ENCODE data around the gene NTM.

Gene NTM

GRCh38 chr11:131734871-131735270 is 364.5 kb downstream of the NTM start:
- DNase-seq (ENCODE audit: low read depth) = no peak

- no peak for DNase-seq (ENCODE audit: low read depth)
Observed at GRCh38 chr11:131737357-131737756, 366.9 kb downstream of the NTM start.

DNA sequence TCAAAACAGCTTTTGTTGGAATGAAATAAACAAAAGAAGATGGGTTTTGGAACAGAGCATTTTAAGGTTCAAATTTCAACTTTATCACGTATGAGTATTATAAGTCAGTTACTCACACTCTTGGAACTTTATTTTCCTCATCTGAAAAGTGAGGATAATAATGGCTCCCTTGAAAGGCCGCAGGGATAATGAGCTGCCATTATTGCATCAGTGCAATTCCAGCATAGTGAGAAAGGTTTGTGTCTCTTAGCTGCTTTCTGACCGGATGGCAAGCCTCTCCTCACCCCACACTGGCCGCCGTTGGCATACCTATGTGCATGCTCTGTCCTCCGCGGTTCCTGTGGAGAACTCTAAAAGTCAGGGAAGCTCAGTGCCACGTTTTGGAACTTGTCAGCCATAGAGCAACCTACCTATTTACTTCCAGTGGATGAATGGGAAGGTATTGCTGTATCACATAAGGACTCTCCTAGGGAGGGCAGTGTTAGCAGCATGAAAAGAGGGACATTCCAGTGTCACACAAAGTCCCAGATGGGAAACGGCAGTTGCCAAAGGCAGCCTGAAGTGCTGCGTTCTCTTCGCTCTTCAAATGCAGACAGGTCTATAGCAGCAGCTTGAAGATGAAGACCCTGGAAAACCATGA is 368.9 kb downstream of the NTM start:
- no peak for DNase-seq (ENCODE audit: low read depth)

- DNase-seq (ENCODE audit: low read depth) = no peak
Observed at GRCh38 chr11:131744847-131745246, 374.4 kb downstream of the NTM start.

DNA sequence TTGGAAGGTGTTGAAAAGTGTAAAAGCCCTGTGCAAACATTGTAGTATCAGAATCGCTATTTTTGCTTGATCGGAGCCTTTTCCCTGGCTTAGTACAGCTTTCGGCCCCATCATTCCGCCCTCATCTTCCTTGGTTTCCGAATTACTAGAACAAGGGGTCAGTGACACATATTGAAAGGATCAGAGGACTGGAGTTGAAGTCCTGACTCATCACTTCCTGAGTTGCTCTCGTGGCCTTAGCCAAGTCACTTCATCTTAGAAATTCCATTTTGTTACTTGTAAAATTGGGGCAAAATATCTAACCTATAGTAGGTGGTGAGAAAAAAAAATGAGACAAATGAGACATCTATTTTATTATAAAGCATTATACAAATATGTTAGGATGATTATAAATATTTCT is 375.0 kb downstream of the NTM start:
- DNase-seq (ENCODE audit: low read depth) = no peak

DNA sequence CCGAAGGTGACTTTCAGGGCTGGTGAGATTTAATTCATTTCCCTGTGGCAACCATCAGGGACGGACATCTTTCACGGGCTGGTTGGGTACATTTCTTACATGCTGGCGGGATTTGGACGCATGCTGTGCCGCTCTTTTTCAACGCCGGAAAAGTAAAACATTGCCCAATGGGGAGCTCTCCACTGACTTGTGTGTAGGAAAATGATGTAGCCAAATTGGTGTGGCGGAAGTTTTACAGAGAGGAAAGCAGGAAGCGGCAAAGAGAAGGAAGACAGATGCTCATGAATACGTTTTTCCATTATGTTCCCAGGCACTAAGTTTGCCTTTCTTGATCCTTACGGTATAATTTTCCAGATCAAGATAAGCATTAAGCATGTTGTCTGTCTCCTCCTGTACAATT is 375.8 kb downstream of the NTM start:
- no peak for DNase-seq (ENCODE audit: low read depth)

- DNase-seq (ENCODE audit: low read depth) = peak; percentile 40
Observed at GRCh38 chr11:131748151-131749050, 378.0 kb downstream of the NTM start.

DNA sequence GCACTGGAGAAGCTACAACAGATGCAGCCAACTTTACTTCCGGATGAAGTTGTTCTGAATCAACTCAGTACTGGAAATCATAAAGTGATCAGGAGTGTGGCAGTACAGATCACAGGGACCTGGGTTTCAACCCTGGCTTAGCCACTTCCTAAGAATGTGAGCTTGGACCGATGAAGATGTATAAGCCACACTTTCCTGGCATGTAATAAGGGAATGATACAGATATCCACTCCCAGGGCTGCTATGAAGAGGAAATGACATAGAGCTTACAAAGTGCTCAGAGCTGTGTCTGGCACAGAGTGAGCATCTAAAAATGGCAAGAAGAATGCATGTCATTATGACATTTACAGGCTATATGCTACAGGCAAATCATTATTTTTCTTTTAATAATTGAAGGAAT is 378.7 kb downstream of the NTM start:
- no peak for DNase-seq (ENCODE audit: low read depth)

- no peak for DNase-seq (ENCODE audit: low read depth)
Observed at GRCh38 chr11:131750152-131750551, 379.7 kb downstream of the NTM start.

- DNase-seq (ENCODE audit: low read depth) = no peak
Observed at GRCh38 chr11:131750692-131751091, 380.3 kb downstream of the NTM start.

DNA sequence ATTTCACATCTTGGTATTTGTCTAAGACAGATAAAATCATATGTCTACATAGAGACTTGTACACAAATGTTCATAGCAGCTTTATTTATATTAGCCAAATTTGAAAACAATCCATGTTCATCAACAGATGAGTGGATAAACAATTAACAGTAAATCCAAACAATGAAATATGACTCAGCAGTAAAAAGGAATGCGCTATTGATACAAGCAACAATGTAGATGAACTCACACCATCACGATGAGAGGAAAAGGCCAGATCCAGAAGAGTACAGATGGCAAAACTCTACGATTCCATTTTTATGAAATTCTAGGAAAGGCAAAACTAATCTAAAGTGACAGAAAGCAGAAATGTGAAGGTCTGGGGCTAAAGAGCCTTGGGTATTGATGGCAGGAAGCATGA is 384.3 kb downstream of the NTM start:
- no peak for DNase-seq (ENCODE audit: low read depth)

- DNase-seq (ENCODE audit: low read depth) = no peak
Observed at GRCh38 chr11:131756479-131757110, 386.2 kb downstream of the NTM start.

GRCh38 chr11:131758726-131759125 is 388.3 kb downstream of the NTM start:
- no peak for DNase-seq (ENCODE audit: low read depth)

DNA sequence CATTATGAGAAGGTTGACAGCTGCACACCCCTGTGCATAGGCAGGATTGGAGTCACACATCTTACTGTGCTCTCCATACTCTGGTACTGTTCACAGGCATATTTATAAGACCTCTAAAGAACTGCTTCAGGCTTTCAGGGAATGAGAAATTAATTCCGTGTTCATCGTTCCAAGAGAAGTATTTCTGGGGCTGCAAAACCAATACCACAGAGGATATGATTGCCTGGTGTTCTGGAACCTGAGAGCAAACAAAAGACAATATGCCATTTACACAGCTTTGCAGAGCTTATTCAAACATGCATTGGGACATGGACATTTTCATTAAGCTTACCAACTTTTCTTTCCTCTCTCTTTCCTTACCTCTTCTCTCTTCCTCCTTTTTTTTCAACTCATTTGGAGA is 388.7 kb downstream of the NTM start:
- no peak for DNase-seq (ENCODE audit: low read depth)

DNA sequence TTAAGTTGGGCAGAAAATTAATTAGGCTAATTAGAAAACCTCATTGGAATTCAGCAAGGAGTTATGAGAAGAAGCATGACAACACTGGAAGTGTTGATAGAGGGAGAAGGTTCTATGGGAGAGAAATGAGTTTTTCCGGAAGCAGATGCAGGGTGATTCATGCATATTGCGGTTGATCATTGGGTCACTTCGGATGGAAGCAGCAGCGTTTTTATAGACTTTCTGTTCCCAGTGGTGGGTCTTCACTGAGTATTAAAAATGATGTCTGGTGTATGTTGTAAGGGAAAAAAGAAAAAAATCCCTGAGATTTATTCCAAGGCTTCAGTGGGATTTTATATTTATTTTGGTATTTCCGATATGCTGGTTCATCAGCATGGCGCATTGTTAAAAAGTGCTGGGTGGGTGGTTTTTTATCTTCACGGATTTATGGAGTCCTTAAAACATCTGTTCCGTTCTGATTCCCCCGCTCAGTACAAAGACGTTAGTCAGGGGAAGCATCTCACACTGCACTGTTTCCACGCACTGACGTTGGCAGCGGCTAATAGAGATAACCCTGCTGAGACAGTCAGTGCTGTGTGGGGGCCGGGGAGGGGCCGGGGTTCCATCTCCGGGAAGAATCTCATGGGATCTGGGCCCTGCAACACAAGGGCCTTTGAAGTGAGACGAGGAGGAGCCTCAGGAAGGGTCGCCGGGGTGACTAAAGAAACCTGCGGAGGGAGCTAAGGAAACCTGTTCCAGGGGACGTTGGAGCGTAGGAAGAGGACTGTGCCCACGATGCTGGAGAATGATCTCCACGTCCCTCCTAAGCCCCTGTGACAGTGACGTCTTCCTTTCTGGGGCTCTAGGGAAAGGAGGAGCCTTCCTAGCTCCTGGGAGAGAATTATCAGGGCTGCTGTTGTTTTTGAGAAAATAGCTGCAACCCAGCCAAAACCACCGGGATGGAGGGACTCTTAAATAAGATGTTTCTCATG is 390.0 kb downstream of the NTM start:
- DNase-seq (ENCODE audit: low read depth) = no peak

DNA sequence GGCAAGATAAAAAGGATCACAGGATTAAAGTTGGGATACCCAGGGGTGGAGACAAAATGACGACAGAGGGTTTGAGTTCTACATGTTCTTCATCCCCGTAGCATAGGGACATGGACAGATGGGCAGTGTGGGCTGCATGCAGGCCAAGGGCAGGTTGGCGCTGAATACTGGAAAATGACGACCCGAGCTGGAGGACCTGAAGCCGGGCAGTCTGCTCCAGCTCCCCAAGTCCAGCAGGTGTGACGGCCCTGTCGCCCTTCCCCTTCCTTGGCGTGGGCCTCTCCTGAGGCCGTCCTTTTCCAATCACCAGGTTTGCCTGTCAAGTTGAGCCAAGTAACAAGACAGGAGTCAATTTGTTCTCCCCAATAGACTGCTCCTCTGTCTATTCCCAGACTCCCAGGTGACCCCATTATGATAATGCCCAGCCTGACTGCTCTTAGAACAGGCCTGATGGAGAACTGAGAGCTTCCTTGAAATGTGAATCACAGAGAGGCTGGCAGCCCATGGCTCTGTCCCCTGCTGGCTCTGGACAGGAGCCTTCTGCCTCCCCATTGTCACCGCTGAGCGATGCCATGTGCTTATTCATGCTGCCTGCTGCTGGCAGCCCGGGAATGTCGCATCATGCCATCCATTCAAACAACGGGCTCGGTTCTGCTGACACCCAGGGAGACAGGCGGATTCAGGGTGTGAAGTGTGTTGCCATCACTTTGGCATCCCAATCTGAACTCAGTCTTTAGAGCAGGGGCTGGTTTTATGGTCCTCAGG is 392.1 kb downstream of the NTM start:
- DNase-seq (ENCODE audit: low read depth) = no peak

- DNase-seq (ENCODE audit: low read depth) = no peak
Observed at GRCh38 chr11:131763193-131763890, 392.9 kb downstream of the NTM start.

- no peak for DNase-seq (ENCODE audit: low read depth)
Observed at GRCh38 chr11:131764126-131764525, 393.7 kb downstream of the NTM start.

GRCh38 chr11:131764649-131765048 is 394.2 kb downstream of the NTM start:
- no peak for DNase-seq (ENCODE audit: low read depth)

- DNase-seq (ENCODE audit: low read depth) = no peak
Observed at GRCh38 chr11:131766637-131767036, 396.2 kb downstream of the NTM start.

DNA sequence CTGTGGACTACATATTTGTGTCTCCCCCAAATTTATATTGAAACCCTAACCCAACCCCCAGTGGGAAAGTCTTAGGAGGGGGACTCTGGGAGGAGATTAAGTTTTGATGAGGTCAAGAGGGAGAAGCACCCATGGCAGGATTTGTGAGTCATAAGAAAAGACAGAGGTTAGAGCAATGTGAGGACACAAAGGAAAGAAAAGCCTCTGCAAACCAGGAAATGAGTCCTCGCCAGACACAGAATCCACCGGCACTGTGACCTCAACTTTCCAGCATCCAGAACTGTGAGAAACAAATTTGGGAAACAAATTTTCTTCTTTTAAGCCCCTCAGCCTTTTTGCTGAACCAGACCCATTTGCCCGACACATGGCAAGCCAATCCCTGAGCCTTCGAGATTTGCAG is 397.0 kb downstream of the NTM start:
- no peak for DNase-seq (ENCODE audit: low read depth)
